Measurements from ENCODE around the gene SLC35G6. TPM values are rescaled to one million over a fixed set of nuclear protein-coding genes. Genes with fewer than 3 reads are reported as not detected.
A peak's percentile ranks its signal among the peaks of the same experiment; 100 is the strongest.

Gene SLC35G6
- total RNA-seq, 1 experiment from 2014 or later: 0.26 TPM

- POLR2A ChIA-PET: interaction anchor here (0.7 to 4.2 kb wide), 11 partner anchors 9 to 252 kb away, joined by 3 to 38 read pairs (median 4); partner anchors contain the start of genes CHRNB1, NEURL4, TMEM256 and TP53
- Mint-ChIP-seq H3K27me3 (ENCODE audit: low read depth) (peaks cover 17% of the 10 kb centered on the region), H3K9me3 (no peaks in the 10 kb centered on the region), H3K36me3 (no peaks in the 10 kb centered on the region), H3K4me1 (peaks cover 17% of the 10 kb centered on the region), H3K4me3 (peak overlapping the region; percentile 90), H3K27ac (peak overlapping the region; percentile 98)
- CTCF ChIA-PET: interaction anchor here (0.8 to 4.7 kb wide), 32 partner anchors 9 to 268 kb away, joined by 3 to 69 read pairs (median 8); partner anchors contain the start of genes ACAP1, CHRNB1, KCTD11 and NEURL4
- peak; percentile 68 for DNase-seq (ENCODE audit: low spot score)
- ATAC-seq: peak; percentile 1
- TF ChIP-seq, protein P1, sequence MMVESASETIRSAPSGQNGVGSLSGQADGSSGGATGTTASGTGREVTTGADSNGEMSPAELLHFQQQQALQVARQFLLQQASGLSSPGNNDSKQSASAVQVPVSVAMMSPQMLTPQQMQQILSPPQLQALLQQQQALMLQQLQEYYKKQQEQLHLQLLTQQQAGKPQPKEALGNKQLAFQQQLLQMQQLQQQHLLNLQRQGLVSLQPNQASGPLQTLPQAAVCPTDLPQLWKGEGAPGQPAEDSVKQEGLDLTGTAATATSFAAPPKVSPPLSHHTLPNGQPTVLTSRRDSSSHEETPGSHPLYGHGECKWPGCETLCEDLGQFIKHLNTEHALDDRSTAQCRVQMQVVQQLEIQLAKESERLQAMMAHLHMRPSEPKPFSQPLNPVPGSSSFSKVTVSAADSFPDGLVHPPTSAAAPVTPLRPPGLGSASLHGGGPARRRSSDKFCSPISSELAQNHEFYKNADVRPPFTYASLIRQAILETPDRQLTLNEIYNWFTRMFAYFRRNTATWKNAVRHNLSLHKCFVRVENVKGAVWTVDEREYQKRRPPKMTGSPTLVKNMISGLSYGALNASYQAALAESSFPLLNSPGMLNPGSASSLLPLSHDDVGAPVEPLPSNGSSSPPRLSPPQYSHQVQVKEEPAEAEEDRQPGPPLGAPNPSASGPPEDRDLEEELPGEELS (CRISPR knock-in tag; IDR thresholded peaks at IDR 0.05): no peak
- TF ChIP-seq GABPB1 (CRISPR knock-in tag; IDR thresholded peaks at IDR 0.05): no peak
- no peak for TF ChIP-seq ATF3 (CRISPR knock-in tag; conservative IDR thresholded peaks at IDR 0.05)
- TF ChIP-seq ZNF121 (CRISPR knock-in tag; IDR thresholded peaks at IDR 0.05): no peak
- peak; percentile 70; the same call in 1 of the 2 replicates for TF ChIP-seq ARID4B (CRISPR knock-in tag; IDR thresholded peaks at IDR 0.05; ENCODE audit: borderline replicate concordance)
- TF ChIP-seq HMGXB4 (CRISPR knock-in tag; IDR thresholded peaks at IDR 0.05): peak; percentile 33; the same call in 1 of the 2 replicates
- no peak for TF ChIP-seq ETV6 (CRISPR knock-in tag; IDR thresholded peaks at IDR 0.05)
- TF ChIP-seq SMAD3 (CRISPR knock-in tag; IDR thresholded peaks at IDR 0.05; ENCODE audit: borderline replicate concordance): no peak
- TF ChIP-seq MYBL2 (CRISPR knock-in tag; IDR thresholded peaks at IDR 0.05): 0 out of 2 replicates have a peak, but pooled peaks have one; percentile 54
- TF ChIP-seq, protein P2, sequence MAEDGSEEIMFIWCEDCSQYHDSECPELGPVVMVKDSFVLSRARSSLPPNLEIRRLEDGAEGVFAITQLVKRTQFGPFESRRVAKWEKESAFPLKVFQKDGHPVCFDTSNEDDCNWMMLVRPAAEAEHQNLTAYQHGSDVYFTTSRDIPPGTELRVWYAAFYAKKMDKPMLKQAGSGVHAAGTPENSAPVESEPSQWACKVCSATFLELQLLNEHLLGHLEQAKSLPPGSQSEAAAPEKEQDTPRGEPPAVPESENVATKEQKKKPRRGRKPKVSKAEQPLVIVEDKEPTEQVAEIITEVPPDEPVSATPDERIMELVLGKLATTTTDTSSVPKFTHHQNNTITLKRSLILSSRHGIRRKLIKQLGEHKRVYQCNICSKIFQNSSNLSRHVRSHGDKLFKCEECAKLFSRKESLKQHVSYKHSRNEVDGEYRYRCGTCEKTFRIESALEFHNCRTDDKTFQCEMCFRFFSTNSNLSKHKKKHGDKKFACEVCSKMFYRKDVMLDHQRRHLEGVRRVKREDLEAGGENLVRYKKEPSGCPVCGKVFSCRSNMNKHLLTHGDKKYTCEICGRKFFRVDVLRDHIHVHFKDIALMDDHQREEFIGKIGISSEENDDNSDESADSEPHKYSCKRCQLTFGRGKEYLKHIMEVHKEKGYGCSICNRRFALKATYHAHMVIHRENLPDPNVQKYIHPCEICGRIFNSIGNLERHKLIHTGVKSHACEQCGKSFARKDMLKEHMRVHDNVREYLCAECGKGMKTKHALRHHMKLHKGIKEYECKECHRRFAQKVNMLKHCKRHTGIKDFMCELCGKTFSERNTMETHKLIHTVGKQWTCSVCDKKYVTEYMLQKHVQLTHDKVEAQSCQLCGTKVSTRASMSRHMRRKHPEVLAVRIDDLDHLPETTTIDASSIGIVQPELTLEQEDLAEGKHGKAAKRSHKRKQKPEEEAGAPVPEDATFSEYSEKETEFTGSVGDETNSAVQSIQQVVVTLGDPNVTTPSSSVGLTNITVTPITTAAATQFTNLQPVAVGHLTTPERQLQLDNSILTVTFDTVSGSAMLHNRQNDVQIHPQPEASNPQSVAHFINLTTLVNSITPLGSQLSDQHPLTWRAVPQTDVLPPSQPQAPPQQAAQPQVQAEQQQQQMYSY (CRISPR knock-in tag; IDR thresholded peaks at IDR 0.05): peak; percentile 37; the same call in 1 of the 2 replicates
- no peak; the same call in 1 of the 2 replicates for TF ChIP-seq ATF1 (CRISPR knock-in tag; IDR thresholded peaks at IDR 0.05)
- no peak for TF ChIP-seq CTCF (IDR thresholded peaks at IDR 0.05)
- TF ChIP-seq ZBTB21 (CRISPR knock-in tag; IDR thresholded peaks at IDR 0.05; ENCODE audit: borderline replicate concordance): no peak
- TF ChIP-seq, protein P3, sequence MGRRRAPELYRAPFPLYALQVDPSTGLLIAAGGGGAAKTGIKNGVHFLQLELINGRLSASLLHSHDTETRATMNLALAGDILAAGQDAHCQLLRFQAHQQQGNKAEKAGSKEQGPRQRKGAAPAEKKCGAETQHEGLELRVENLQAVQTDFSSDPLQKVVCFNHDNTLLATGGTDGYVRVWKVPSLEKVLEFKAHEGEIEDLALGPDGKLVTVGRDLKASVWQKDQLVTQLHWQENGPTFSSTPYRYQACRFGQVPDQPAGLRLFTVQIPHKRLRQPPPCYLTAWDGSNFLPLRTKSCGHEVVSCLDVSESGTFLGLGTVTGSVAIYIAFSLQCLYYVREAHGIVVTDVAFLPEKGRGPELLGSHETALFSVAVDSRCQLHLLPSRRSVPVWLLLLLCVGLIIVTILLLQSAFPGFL (CRISPR knock-in tag; IDR thresholded peaks at IDR 0.05; ENCODE audit: borderline replicate concordance): no peak
- TF ChIP-seq TP53 (CRISPR knock-in tag; IDR thresholded peaks at IDR 0.05): no peak
- TF ChIP-seq ZNF263 (CRISPR knock-in tag; IDR thresholded peaks at IDR 0.05; ENCODE audit: low read depth): no peak
- no peak for TF ChIP-seq NR1H2 (CRISPR knock-in tag; IDR thresholded peaks at IDR 0.05)
- TF ChIP-seq, protein P4, sequence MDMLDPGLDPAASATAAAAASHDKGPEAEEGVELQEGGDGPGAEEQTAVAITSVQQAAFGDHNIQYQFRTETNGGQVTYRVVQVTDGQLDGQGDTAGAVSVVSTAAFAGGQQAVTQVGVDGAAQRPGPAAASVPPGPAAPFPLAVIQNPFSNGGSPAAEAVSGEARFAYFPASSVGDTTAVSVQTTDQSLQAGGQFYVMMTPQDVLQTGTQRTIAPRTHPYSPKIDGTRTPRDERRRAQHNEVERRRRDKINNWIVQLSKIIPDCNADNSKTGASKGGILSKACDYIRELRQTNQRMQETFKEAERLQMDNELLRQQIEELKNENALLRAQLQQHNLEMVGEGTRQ (CRISPR knock-in tag; IDR thresholded peaks at IDR 0.05): peak; percentile 78
- no peak for TF ChIP-seq IRF2 (CRISPR knock-in tag; IDR thresholded peaks at IDR 0.05; ENCODE audit: borderline replicate concordance, low read depth)
Measured at GRCh38 chr17:7435676-7436555, 45.3 kb upstream of the SLC35G6 start.

All from WTC11 (cell line).